Middle frontal gyrus (tissue), 1 donor: Measurements from ENCODE around the gene RAB11FIP5.
"Not testable (repeated sequence)": the region's sequence is repeated elsewhere in the genome, so short reads cannot be mapped to it uniquely, and the experiment has no call there.

ENCODE experiments used
- DNase-seq: peaks from one replicate; pipeline ENCODE4 v3.0.0-alpha.2; 2015; ENCODE audit warnings: low spot score; ENCODE audit errors: extremely low spot score

RAB11FIP5 gene

GRCh38 chr2:73110168-73111072 is 2.3 kb downstream of the RAB11FIP5 start:
- DNase-seq: no peak

- DNase-seq: no peak
Measured at GRCh38 chr2:73109431-73110167, 3.1 kb downstream of the RAB11FIP5 start.

- no peak for DNase-seq
Measured at GRCh38 chr2:73107211-73107926, 5.4 kb downstream of the RAB11FIP5 start.

GRCh38 chr2:73106791-73107190 is 6.0 kb downstream of the RAB11FIP5 start:
- no peak for DNase-seq

- DNase-seq: no peak
Measured at GRCh38 chr2:73105511-73105971, 7.2 kb downstream of the RAB11FIP5 start.

- DNase-seq: no peak
Measured at GRCh38 chr2:73104933-73105332, 7.8 kb downstream of the RAB11FIP5 start.

- no peak for DNase-seq
Measured at GRCh38 chr2:73103018-73103542, 9.7 kb downstream of the RAB11FIP5 start.

- DNase-seq: no peak
Measured at GRCh38 chr2:73101626-73102256, 11.0 kb downstream of the RAB11FIP5 start.

- no peak for DNase-seq
Measured at GRCh38 chr2:73100956-73101355, 11.8 kb downstream of the RAB11FIP5 start.

GRCh38 chr2:73099486-73099885 is 13.3 kb downstream of the RAB11FIP5 start:
- DNase-seq: no peak

- no peak for DNase-seq
Measured at GRCh38 chr2:73095910-73096309, 16.8 kb downstream of the RAB11FIP5 start.

GRCh38 chr2:73093601-73094218 is 19.0 kb downstream of the RAB11FIP5 start:
- DNase-seq: not testable (repeated sequence)

- DNase-seq: no peak
Measured at GRCh38 chr2:73092146-73092783, 20.5 kb downstream of the RAB11FIP5 start.

- DNase-seq: no peak
Measured at GRCh38 chr2:73091696-73092095, 21.1 kb downstream of the RAB11FIP5 start.

- no peak for DNase-seq
Measured at GRCh38 chr2:73091164-73091563, 21.6 kb downstream of the RAB11FIP5 start.

GRCh38 chr2:73089270-73090030 is 23.3 kb downstream of the RAB11FIP5 start:
- no peak for DNase-seq

- no peak for DNase-seq
Measured at GRCh38 chr2:73088703-73089102, 24.0 kb downstream of the RAB11FIP5 start.

GRCh38 chr2:73088211-73088610 is 24.5 kb downstream of the RAB11FIP5 start:
- no peak for DNase-seq

GRCh38 chr2:73087311-73087710 is 25.4 kb downstream of the RAB11FIP5 start:
- no peak for DNase-seq
